Astrocyte of the spinal cord (primary cell): ENCODE results near the gene OR4L1.

ENCODE experiments used
- DNase-seq: peaks from one replicate; pipeline ENCODE4 v3.0.0; 2011; ENCODE audit warnings: low read depth, low spot score
- H3K4me3 ChIP-seq: 2 replicates; pipeline ENCODE4 v1.5.1; 2011; ENCODE audit warnings: low read depth, mild to moderate bottlenecking, low read length, moderate library complexity
- in situ Hi-C: cut with HindIII; loops from 2 replicates; pipeline ENCODE4 v1.10.0; 2017; ENCODE audit warnings: low sequenced_read_pairs
- TF ChIP-seq, protein P1 (sequence below): IDR thresholded peaks from 2 replicates; pipeline ENCODE4 v1.5.1; 2012; ENCODE audit warnings: low read depth, mild to moderate bottlenecking, low read length, inconsistent platforms

The OR4L1 gene

DNA sequence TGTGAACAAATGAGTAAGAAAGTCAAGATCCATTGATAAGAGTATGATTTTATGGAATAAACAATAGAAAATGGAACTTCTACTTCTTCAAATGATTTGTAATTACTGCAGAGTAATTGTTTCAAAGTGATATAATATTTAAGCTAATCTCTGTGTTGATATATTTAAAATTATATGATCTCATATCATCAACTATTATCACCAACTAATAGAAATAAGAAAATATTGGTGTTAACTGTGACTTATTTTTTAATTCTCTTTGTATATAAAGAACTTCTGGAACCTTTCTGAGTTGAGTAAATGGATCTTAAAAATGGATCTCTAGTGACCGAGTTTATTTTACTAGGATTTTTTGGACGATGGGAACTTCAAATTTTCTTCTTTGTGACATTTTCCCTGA, at the start of gene OR4L1:
Gene OR4L1, plus strand, starts transcription at position 301 of the 400 bp plus-strand sequence. Its CDS starts 0 bp downstream, at position 301.
- in situ Hi-C loops = no loop called here
- no peak for DNase-seq
- TF ChIP-seq, protein P1, sequence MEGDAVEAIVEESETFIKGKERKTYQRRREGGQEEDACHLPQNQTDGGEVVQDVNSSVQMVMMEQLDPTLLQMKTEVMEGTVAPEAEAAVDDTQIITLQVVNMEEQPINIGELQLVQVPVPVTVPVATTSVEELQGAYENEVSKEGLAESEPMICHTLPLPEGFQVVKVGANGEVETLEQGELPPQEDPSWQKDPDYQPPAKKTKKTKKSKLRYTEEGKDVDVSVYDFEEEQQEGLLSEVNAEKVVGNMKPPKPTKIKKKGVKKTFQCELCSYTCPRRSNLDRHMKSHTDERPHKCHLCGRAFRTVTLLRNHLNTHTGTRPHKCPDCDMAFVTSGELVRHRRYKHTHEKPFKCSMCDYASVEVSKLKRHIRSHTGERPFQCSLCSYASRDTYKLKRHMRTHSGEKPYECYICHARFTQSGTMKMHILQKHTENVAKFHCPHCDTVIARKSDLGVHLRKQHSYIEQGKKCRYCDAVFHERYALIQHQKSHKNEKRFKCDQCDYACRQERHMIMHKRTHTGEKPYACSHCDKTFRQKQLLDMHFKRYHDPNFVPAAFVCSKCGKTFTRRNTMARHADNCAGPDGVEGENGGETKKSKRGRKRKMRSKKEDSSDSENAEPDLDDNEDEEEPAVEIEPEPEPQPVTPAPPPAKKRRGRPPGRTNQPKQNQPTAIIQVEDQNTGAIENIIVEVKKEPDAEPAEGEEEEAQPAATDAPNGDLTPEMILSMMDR = no peak
- H3K4me3 ChIP-seq = no peak within 1 kb of the TSS

GRCh38 chr14:20019257-20019865, 40.5 kb upstream of the OR4L1 start, which contains the start of gene OR4K14:
Gene OR4K14, minus strand, starts transcription at chr14:20019307. Its CDS starts 4,114 bp downstream, at chr14:20015193.
- TF ChIP-seq, protein P1 = no peak
- no peak for DNase-seq
- H3K4me3 ChIP-seq = no peak within 1 kb of the TSS
- in situ Hi-C loops = no loop called here

- in situ Hi-C loops = no loop called here
- TF ChIP-seq, protein P1 = no peak
- no peak overlapping the region for H3K4me3 ChIP-seq
- DNase-seq = no peak
These were observed 28.8 kb upstream of the OR4L1 start for GRCh38 chr14:20031058-20031457.

DNA sequence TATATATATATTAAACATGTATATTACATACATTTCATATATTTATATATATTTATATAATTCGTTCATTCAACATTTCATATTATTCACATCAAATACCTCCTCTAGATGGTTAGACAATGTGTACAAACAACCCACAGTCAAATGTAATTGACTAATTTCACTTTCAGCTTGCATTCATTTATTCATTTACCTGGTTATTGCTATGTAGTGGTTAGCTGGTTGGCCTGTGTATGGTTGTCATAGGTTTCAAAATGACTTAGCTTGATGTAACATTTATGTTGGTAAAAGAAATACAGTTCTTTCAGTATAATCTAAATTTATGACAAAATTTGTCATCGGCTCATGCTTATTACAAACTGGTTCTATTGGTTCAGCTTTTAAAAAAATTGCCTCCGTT, 24.4 kb upstream of the OR4L1 start:
- H3K4me3 ChIP-seq = no peak overlapping the region
- TF ChIP-seq, protein P1 = no peak
- in situ Hi-C loops = no loop called here

DNA sequence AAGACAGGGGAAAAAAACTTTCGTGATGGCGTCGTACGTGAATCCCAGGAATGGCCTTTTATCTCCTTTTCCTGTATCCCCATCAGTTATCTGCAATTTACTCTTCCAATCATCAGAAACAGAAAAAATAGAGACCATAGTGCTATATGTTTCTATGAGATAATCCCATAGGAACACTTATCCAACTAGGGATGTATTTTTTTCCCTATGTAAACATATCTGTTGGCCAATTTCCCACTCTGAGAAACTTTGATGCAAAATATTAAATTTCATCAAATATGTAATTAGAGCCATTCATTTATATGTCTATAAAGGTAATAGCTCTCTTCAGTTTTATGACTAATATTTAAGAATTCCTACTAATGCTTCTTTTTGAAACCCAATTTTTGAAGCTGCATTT, 23.9 kb upstream of the OR4L1 start, which contains the start of gene OR4K13:
Gene OR4K13, minus strand, starts transcription at position 101 of the 400 bp plus-strand sequence. CDS start 1,280 bp downstream, outside the sequence.
- H3K4me3 ChIP-seq = no peak within 1 kb of the TSS
- in situ Hi-C loops = no loop called here
- TF ChIP-seq, protein P1 = no peak
- DNase-seq = no peak

More for the DNA sequence above, 24.4 kb upstream of the OR4L1 start:
- no peak for DNase-seq

DNA sequence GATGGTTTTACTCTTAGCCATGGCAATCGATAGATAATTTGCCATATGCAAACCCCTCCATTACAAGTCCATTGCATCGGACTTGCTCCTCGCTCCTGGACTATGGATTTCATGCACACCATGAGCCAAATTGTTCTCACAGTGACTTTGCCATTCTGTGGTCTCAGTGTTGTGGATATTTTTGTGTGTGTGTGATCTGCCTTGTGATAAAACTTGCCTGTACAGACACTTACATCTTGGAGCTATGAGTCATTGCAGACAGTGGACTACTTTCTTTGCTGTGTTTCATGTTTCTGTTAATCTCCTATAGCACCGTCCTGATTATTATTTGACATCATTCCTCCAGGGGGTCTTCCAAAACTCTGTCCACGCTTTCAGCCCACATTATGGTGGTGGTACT, 15.6 kb upstream of the OR4L1 start:
- TF ChIP-seq, protein P1 = no peak
- in situ Hi-C loops = no loop called here

More for the DNA sequence above, 15.6 kb upstream of the OR4L1 start:
- no peak overlapping the region for H3K4me3 ChIP-seq
- DNase-seq = no peak
